ENCODE results near the gene TMEM119.
"Not testable (repeated sequence)": the region's sequence is repeated elsewhere in the genome, so short reads cannot be mapped to it uniquely, and the experiment has no call there.

The TMEM119 gene

GRCh38 chr12:108599948-108600701 is 2.2 kb upstream of the TMEM119 start:
- DNase-seq, result no peak

DNA sequence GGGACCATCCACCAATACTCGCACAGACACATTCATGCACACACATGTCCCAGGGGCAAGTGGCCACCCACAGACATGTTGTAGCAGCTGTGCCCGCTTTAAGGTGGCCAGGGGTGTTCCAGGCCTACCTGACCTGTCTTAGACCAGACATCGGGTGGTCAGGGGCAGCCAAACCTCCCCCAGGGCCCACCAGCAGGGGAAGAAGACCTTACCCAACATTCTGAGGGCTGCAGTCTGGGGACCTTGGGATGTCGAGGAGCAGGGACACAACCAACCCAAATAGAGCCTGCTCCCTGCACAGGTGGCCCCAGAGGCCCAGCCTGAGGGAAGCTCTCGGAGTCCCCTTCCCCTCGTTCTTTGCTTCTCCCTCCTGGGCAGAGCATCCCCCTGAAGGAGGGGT is 1.7 kb upstream of the TMEM119 start:
- no peak for DNase-seq

DNA sequence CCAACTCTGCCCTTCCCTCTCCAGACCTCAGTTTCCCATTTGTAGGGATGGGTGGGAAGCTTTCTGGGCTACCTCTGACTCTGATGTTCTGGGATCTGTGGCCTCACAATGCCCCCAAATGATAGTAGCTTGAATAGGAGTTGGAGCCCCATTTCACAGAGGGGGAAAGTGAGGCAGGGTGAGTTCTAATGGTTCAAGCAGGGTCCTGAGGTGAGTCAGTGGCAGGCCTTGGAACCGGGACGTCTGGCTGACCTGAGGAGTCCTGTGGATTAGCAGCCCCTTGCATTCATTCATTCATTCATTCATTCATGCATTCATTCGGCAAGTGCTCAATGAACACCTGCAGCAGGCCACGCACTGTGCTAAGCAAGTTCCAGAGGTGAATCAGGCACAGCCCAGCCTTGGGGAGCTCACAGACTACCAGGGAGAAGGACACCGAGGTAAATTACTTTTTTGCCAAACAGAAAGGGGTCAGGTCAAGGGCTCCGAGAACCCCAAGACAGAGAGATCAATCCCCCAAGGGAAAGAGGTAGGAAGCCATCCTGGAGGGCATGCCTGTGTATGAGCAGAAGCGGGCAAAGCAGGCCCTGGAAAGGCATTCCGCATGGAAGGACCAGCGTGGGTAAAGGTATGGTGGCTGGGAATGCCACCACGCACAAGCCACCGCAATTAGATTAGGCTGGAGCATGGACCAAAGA is 818 bp upstream of the TMEM119 start:
- no peak for DNase-seq

DNA sequence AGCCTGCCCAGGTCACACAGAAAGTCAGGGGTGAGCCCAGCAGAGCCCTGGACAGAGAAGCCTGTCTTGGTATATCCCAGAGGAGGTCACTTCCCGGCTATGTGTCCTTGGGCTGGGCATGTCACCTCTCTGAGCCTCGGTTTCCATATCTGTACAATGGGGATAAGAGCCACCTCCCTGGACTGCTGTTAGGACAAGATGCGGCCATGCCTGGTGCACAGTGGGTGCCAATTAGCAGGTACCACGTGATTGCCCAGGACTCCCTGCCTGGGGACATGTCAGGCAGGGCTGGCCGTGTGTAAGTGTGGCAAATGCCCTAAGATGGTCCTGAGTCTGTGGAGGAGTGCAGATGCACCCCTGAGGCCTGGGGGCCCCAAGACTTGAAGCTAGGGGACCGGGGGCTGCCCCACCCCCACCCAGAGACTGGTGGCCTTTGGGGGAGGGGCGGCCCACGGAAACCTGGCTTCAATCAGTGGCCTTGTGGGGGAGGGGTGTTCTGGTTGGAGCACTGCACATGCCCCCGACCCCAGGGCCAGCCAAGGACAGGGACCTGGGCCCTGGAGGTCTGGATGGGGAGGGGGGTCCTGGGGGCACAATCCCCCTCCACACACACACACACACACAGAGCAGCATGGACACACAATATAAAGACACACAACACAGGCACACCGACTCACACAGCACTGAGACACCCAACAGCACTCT is 878 bp downstream of the TMEM119 start:
- no peak for DNase-seq

DNA sequence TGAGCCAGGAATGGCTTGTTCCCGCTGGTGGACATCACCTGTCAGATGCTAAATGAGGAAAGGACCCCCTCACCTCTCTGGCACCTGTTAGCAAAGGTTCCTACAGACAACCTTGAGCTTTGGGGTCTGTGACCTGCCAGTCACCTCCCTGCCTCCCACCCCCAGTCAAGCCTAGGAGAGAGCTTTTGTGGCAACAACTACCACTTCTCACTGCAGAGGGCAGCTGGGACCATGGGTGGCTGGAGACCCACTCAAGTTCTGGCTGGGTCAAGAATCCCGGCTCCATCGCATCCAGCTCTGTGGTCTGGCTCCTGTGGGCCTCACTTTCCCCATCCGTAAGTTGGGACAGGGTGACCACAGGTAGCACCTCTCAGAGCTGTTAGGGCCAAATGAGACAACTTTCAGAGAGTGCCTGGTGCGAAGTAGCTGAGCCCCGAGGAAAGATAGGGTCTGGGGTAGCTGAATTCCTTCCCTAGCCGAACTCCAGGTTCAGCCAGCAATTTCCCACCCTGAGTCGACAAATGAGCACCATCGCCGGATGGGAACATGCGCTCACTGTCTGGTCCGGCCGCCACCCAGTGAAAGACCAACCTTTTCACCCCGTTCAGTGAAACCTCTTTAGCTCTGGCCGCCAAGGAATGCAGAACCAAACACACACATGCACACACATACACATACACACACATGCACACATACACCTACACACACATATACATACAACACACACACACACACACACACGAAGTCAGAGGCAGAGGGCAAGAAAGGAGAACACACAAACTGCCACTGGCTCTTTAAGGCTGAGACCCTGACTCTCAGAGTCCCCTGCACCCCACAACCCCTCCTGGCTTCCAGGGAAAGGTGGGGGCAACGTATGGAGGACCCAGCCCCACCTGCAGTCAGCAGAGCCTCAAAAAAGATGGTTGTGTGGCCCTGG is 1.9 kb downstream of the TMEM119 start:
- DNase-seq, result no peak

GRCh38 chr12:108594960-108595710 is 2.7 kb downstream of the TMEM119 start:
- DNase-seq, result no peak

- no peak for DNase-seq
Observed at GRCh38 chr12:108594323-108594903, 3.5 kb downstream of the TMEM119 start.

DNA sequence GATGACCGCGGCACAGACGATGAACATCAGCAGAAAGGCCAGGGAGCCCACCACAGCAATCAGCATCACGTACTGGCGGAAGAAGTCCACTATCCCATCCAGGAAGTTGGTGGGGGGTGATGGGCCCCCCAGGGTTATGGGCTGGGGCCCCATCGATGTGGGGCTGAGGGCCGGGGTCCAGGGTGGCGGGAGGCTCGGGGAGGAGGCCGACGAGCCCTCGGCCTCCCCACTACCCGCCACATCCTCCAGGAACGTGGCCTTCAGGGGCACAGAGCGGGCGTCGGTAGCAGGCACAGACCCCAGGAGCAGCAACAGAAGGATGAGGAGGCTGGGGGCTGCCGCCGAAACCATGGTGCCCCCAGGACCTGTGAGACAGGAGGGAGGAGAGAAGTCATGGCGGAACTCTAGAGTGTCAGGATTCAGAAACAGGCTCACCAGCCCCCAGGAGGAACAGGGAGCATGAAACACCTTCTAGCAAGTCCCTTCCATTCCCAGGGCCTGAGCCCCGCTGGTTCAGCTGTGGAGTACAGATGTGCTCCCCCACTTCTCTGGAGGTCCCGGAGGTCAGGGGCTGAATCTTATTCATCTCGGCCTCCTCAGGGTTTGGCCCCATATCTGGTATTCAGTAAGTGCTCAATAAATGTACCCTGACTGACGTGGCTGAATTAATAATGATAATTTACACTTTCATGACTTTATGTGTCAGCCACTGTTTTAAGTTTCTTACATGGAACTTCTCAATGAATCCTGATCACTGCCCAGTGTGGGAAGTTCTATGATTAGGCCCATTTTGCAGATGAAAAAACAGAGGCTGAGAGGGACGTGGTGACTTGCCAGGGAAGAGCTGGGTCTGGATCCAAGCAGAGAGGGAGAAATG is 5.6 kb downstream of the TMEM119 start:
- no peak for DNase-seq

GRCh38 chr12:108591267-108591980 is 6.5 kb downstream of the TMEM119 start:
- no peak for DNase-seq

- DNase-seq, result not testable (repeated sequence)
Observed at GRCh38 chr12:108590463-108590862, 7.4 kb downstream of the TMEM119 start.

DNA sequence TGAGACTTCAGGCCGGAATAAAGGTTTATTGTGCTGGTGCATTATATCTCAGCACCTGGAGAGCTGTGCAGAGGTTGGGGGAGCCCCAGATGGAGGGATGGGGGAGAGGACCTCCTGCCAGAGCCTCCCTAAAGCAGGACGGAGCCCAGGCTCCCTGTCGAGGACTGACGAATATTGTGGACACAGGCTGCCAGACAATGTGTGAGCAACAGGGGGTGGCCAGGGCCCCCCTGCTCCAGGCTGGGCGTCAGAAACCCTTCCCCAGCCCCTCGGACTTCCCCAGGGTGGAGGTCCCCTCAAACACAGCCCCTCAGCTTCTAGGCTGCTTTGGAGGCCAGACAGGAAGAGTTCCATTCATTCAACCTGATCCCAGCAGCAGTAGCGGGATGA is 8.0 kb downstream of the TMEM119 start:
- DNase-seq, result no peak

DNA sequence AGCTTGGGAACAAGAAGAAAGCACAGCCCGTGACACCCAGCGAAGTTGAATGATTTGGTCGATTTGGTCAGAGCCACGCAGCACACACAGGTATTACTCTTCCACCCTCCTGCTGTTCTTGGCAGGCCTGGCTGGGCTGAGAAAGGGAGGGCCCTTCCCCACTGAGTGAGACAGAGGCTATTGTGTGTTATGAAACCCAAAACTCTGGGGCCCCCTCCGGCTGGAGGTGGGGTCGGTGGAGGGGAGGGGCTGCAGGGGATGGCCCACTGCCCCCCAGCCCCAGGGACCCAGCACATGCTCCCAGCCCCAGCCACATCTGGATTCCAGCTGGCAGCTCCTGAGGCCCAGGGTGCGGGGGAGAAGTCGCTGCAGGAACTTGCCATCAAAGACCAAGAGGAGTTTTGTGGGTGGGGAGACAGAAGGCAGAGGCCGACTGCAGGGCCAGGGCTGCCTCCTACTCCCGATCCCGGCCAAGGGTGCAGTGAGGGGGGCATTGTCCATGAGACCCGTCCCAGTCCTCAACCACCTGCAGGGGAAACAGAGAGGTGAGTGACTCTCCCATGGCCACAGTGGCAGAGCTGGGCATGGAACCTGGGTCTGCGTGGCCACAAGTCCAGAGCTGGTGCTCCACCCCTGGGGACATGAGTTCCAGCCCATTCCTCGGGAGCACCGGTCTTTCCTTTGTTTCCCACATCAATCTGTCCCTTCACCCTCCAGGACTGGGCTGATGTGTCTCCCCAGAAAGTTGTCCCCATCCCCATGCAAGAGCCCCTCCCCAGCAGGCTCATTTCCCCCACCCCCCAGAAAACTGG is 8.7 kb downstream of the TMEM119 start:
- DNase-seq, result no peak

DNA sequence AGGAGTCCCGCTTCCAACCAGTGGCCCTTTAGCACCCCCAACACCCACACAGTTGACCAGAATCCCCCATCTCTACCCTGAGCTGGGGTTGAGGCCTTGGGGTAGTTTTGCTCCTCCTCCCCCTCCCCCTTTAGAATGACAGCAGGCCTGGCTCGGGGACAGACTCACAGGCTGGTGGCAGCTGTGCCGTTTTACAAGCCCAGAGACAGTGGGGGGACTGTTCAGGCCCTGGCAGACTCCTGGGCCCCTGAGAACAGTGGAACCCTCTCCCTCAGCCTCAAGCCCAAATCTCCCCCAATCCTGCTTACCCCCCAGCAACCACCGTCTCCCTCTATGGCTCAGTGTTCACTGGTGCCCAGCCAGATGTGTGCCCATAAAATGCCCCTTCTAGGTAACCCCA is 10.1 kb downstream of the TMEM119 start:
- DNase-seq, result no peak

- DNase-seq, result no peak
Observed at GRCh38 chr12:108586306-108586705, 11.6 kb downstream of the TMEM119 start.

GRCh38 chr12:108585864-108586263 is 12.0 kb downstream of the TMEM119 start:
- DNase-seq, result no peak

DNA sequence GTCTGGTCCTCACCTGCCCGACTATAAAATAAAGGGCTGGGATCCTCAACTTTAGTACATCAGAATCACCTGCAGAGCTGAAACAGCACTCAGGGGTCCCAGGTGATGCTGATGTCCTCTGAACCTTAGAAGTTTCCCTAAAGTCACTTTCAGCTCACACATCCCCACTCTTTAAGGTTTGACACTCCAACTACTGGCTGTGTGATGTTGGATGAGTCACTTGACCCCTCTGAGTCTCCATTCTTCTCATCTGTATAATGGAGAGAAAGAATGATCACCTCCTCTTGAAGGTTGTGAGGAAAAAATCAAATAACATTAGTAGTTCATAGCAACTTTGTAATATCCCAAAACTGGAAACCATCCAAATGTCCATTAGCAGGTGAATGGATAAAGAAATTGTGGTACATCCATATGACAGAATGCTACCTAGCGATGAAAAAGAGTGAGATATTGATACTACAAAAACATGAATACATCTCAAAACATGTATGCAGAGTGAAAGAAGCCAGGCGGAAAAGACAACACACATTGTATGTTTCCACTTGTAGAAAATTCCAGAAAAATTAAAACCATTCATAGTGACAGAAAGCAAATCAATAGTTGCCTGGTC is 13.3 kb downstream of the TMEM119 start:
- no peak for DNase-seq

- DNase-seq, result no peak
Observed at GRCh38 chr12:108583991-108584390, 13.9 kb downstream of the TMEM119 start.

Data from suppressor macrophage (primary cell).